ENCODE results near the gene NPAS2. TPM values are rescaled to one million over a fixed set of nuclear protein-coding genes. Genes with fewer than 3 reads are reported as not detected.
A peak's percentile ranks its signal among the peaks of the same experiment; 100 is the strongest.

NPAS2 gene
- total RNA-seq, 3 donors from 2014 or later, result 6.2 to 42.3 (median 22.5) TPM

- Histone ChIP-seq H3K4me3 (no peak overlapping the region), H3K27ac (no peak overlapping the region), H3K27me3 (no peaks in the 10 kb centered on the region), H3K4me1 (no peaks in the 10 kb centered on the region), H3K9me3 (no peaks in the 10 kb centered on the region), H3K36me3 (no peaks in the 10 kb centered on the region)
- TF ChIP-seq POLR2AphosphoS5 (IDR thresholded peaks at IDR 0.05), result no peak
- no peak for TF ChIP-seq CTCF (IDR thresholded peaks at IDR 0.05)
- TF ChIP-seq POLR2A (IDR thresholded peaks at IDR 0.05), result no peak
- DNase-seq (ENCODE audit: low spot score in 2 of 2), result no peak
- intact Hi-C loops (cut with DNase I; ENCODE audit: low total_unique reads), result loop anchor here (2.0 kb wide), 1 partner anchor 37 kb away; no protein-coding TSS in a partner anchor
These were observed 116.3 kb downstream of the NPAS2 start for GRCh38 chr2:100936070-100936741.

- intact Hi-C loops (cut with DNase I; ENCODE audit: low total_unique reads), result loop anchor here (2.0 kb wide), 1 partner anchor 36 kb away; no protein-coding TSS in a partner anchor
- H3K27ac ChIP-seq, result no peak overlapping the region
- TF ChIP-seq CTCF (IDR thresholded peaks at IDR 0.05) (no peak), POLR2AphosphoS5 (IDR thresholded peaks at IDR 0.05) (no peak), POLR2A (IDR thresholded peaks at IDR 0.05) (no peak)
- no peak for DNase-seq (ENCODE audit: low spot score in 2 of 2)
- no peak overlapping the region for H3K4me3 ChIP-seq
- no peaks in the 10 kb centered on the region for H3K36me3 ChIP-seq
- no peaks in the 10 kb centered on the region for H3K9me3 ChIP-seq
- H3K27me3 ChIP-seq, result no peaks in the 10 kb centered on the region
- no peaks in the 10 kb centered on the region for H3K4me1 ChIP-seq
These were observed 117.1 kb downstream of the NPAS2 start for GRCh38 chr2:100936972-100937542.

GRCh38 chr2:100938031-100939026, 118.4 kb downstream of the NPAS2 start:
- H3K36me3 ChIP-seq, result no peaks in the 10 kb centered on the region
- TF ChIP-seq POLR2AphosphoS5 (IDR thresholded peaks at IDR 0.05), result no peak
- TF ChIP-seq CTCF (IDR thresholded peaks at IDR 0.05), result no peak
- no peak for TF ChIP-seq POLR2A (IDR thresholded peaks at IDR 0.05)
- H3K4me1 ChIP-seq, result no peaks in the 10 kb centered on the region
- intact Hi-C loops (cut with DNase I; ENCODE audit: low total_unique reads), result no loop called here
- no peaks in the 10 kb centered on the region for H3K27me3 ChIP-seq
- DNase-seq (ENCODE audit: low spot score in 2 of 2), result peak in 1 of 2 donors; percentile 27
- H3K27ac ChIP-seq, result no peak overlapping the region
- H3K4me3 ChIP-seq, result no peak overlapping the region
- no peaks in the 10 kb centered on the region for H3K9me3 ChIP-seq

- Histone ChIP-seq H3K36me3 (no peaks in the 10 kb centered on the region), H3K9me3 (no peaks in the 10 kb centered on the region), H3K27ac (no peak overlapping the region), H3K4me3 (no peak overlapping the region), H3K4me1 (no peaks in the 10 kb centered on the region), H3K27me3 (no peaks in the 10 kb centered on the region)
- intact Hi-C loops (cut with DNase I; ENCODE audit: low total_unique reads), result no loop called here
- DNase-seq (ENCODE audit: low spot score in 2 of 2), result peak in 1 of 2 donors; percentile 14
- TF ChIP-seq POLR2A (IDR thresholded peaks at IDR 0.05) (no peak), CTCF (IDR thresholded peaks at IDR 0.05) (no peak), POLR2AphosphoS5 (IDR thresholded peaks at IDR 0.05) (no peak)
These were observed 119.5 kb downstream of the NPAS2 start for GRCh38 chr2:100939445-100939844.

Measured in breast epithelium (tissue), 4 donors.